ENCODE results near the gene NFIA.

Gene NFIA

GRCh38 chr1:61420243-61420642 lies 337.9 kb downstream of the NFIA start:
- no peak for DNase-seq (ENCODE audit: low read depth in 2 of 2, low spot score in 1 of 2)

GRCh38 chr1:61420909-61421835 lies 338.8 kb downstream of the NFIA start:
- no peak for DNase-seq (ENCODE audit: low read depth in 2 of 2, low spot score in 1 of 2)

GRCh38 chr1:61423643-61424042 lies 341.3 kb downstream of the NFIA start:
- DNase-seq (ENCODE audit: low read depth in 2 of 2, low spot score in 1 of 2): no peak

GRCh38 chr1:61424382-61424781 lies 342.0 kb downstream of the NFIA start:
- no peak for DNase-seq (ENCODE audit: low read depth in 2 of 2, low spot score in 1 of 2)

GRCh38 chr1:61425040-61425439 lies 342.7 kb downstream of the NFIA start:
- no peak for DNase-seq (ENCODE audit: low read depth in 2 of 2, low spot score in 1 of 2)

DNA sequence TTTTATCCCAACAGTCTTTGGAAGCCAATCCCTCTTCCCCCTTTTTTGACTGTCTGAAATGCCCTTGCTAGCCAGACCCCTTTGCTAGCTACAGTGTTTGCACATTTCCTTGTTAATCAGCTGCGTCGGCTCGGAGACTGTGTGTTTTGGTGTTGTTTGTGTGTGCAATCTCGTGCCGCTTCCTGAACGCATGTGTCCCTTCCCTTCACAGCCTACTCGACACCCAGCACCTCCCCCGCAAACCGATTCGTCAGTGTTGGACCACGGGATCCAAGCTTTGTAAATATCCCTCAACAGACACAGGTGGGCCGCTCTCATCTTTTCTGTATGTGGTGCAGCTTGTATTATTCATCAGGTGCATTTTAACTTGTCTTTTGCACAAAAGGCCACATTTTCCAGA lies 343.9 kb downstream of the NFIA start:
- no peak for DNase-seq (ENCODE audit: low read depth in 2 of 2, low spot score in 1 of 2)

GRCh38 chr1:61426885-61427284 lies 344.5 kb downstream of the NFIA start:
- DNase-seq (ENCODE audit: low read depth in 2 of 2, low spot score in 1 of 2): no peak

GRCh38 chr1:61427510-61427909 lies 345.1 kb downstream of the NFIA start:
- DNase-seq (ENCODE audit: low read depth in 2 of 2, low spot score in 1 of 2): no peak

DNA sequence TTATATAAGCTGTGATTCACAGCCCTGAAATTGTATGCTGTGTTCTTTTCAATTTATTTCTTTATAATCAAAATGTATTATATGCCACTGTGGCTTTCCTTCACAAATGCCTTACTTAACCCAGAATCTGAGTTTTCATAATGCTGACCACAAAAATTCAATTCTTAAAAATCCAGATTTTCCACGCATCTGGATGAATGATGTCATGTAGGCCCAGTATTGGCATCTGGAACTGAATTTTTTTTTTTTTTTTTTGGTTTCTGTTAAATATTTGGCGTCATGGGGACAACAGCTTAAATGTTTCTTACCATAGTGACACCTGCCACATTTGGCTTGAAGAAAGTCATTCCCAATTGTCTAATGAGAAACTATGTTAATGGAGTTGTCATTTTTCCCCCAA lies 345.8 kb downstream of the NFIA start:
- DNase-seq (ENCODE audit: low read depth in 2 of 2, low spot score in 1 of 2): no peak

DNA sequence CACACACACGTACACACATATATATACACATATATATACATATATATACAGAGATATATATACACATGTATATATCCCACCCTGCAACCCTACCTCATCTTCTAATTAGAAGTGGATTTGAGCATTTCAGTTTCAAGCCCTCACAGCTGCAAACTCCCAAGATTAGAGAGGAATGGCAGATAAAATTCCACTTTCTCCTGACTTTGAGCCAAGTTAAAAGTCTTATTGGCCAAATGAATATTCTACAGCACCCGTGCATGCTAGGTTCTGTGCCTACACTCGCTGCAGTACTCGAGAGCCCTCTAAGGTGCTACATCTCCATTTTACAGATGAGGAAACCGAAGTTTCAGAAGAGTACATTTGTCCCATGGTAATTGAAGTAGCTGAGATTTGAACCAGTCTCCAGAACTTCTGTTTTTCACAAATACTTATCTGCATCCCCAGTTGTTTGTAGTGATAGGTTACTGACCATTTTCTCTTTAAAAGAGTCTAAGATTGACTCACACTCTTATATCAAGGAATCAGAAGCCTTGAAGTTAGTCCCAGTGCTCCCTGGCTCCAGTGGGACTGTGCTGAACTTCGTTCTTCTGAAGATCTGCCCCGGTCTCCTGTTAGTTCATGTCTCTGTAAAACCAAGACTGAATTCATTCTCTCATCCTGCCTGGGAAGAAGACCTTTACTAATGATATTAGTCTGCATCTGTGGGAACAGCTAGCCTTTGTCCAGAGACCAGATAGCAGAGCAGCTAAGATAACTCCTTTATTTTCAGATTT lies 350.4 kb downstream of the NFIA start:
- no peak for DNase-seq (ENCODE audit: low read depth in 2 of 2, low spot score in 1 of 2)

DNA sequence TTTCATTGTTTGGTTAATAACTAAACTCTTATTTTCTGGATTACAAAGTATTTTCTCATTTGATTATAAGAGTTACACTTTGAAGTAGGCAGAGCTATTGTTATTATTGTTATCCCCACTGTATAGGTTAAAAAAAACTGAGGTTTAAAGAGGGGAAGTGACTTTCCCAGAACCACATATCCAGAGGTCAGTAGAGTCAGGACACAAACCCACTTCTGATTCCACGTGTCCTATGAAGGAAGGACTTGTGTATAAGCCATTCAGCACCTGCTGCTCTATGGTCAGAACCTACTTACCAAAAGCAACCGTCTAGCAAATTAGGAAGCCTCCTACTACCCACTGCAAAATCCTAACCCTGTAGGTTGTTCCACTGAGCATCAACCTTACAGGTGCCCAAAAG lies 351.3 kb downstream of the NFIA start:
- DNase-seq (ENCODE audit: low read depth in 2 of 2, low spot score in 1 of 2): no peak

DNA sequence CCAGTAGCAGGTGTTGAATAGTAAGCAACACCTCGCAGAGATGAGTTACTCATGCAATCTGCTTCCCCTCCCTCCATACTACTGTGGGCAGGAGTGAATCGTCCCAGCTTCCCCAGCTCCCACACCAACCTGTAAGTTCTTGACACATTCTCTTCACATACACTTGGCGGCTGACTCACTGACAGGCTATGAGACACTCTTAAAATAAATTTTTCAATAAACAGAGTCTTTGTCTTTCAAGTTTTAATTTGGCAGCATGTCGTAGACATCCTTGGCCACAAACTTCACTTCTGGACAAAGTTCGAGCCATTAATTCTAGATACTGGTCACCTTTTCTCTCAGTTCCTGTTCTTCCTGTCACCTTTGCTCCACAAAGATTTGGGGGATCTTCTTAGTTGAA lies 351.9 kb downstream of the NFIA start:
- DNase-seq (ENCODE audit: low read depth in 2 of 2, low spot score in 1 of 2): no peak

DNA sequence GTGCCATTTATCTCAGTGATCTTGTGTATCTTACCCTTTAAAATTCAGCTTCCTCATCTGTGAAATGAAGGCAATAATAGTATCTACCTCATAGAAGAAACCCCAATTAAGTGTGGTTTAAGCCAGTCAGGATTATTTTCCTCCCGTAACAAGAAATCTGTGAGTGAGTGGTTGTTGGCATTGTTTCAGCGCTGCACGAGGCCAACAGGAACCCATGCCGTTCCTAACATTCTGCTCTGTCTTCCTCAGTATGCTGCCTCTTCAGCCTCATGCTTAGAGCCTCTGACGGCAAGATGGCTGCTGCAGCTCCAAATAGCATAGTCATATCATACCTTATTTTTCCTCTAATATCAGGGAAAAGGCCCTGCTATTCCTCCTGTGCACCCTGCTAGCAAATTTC lies 352.9 kb downstream of the NFIA start:
- no peak for DNase-seq (ENCODE audit: low read depth in 2 of 2, low spot score in 1 of 2)

GRCh38 chr1:61436016-61436415 lies 353.7 kb downstream of the NFIA start:
- no peak for DNase-seq (ENCODE audit: low read depth in 2 of 2, low spot score in 1 of 2)

DNA sequence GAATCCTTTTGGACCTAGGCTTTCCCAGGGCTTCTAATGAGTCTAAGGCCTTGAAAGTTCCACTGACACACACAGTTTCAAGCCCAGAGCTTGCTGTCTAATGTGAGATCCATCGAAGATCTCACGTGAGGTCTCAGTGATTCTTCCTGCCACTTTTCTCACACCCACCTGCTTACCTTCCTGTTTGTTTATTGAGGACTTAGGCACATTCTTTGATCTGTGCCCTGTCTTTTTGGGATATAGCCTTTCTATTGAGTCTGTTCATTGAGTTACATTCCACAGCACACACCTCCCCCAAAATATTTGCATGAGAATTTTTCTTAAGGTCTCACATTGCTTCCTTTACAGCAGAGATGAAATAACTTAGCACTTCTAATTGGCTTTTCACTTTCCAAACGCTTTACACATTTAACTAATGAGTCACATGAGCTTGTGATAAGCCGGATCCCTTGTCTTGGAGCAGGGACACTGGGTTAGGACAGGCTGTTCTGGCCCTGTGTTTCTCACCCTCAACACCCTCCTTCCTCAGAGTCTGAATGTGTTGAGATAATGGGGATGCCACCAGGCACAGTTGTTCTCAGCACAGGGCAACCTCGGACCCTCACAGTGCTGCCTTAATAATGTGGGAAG lies 354.2 kb downstream of the NFIA start:
- DNase-seq (ENCODE audit: low read depth in 2 of 2, low spot score in 1 of 2): no peak

DNA sequence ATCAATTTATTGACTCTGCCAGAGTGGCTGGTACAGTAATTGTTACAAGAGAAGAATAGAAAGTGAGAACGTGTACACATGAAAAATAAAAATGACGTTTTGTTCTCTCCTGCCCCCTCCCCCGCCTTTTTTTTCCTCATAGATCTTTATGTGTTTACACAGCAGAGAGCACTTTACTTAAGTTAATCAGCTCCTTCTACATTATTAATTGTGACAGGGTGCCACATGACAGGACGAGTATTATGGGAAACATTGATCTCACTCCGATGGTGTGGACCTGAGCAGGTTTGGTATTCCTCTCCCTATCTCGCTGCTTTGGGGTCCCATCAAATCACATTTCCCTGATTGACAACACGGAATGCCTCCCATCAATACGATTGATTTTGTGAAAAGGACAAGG lies 356.9 kb downstream of the NFIA start:
- no peak for DNase-seq (ENCODE audit: low read depth in 2 of 2, low spot score in 1 of 2)

DNA sequence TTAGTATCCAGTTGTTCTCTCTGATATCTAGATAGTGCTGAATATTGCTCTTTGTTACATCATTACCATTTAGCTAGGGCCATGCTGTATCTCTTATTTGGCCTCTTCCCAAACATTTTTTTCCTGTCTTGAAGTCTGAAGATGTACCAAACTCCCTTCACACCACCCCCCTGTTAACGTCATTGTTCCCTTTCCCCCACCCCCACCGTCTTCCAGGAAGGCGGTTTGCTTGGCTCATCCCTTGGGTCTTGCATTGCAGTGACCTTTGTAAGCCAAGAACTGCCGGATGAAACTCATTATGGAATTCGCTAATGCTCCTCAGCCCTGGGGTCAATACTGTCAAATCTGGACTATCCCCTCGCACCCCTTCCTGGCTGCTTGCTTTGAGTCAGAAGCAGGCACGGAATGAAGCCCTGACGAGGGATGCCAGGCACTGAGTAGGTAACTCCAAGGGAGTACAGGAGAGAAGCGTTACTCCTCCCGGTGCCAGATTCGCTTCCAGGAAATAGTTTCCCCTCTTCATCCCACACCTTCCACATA lies 359.4 kb downstream of the NFIA start:
- DNase-seq (ENCODE audit: low read depth in 2 of 2, low spot score in 1 of 2): no peak

DNA sequence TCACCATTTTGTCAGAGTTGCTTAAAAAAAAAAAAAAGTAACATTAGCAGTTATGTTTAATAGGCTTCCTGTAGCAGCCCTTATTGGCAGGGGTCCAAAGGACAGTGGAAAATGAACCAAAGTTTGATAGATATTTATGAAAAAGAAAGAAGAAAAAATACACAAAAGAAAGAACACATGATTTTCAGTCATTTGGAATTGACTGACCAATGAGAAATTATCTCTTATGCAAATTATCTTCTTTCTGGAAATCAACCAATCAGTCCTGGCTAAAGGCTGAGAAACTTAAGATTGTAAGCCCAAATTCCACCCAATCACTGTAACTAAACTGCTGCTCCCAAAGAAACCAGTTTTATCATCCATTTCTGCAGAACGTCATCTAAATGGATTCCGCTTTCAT lies 360.2 kb downstream of the NFIA start:
- no peak for DNase-seq (ENCODE audit: low read depth in 2 of 2, low spot score in 1 of 2)

GRCh38 chr1:61444288-61444687 lies 361.9 kb downstream of the NFIA start:
- no peak for DNase-seq (ENCODE audit: low read depth in 2 of 2, low spot score in 1 of 2)

DNA sequence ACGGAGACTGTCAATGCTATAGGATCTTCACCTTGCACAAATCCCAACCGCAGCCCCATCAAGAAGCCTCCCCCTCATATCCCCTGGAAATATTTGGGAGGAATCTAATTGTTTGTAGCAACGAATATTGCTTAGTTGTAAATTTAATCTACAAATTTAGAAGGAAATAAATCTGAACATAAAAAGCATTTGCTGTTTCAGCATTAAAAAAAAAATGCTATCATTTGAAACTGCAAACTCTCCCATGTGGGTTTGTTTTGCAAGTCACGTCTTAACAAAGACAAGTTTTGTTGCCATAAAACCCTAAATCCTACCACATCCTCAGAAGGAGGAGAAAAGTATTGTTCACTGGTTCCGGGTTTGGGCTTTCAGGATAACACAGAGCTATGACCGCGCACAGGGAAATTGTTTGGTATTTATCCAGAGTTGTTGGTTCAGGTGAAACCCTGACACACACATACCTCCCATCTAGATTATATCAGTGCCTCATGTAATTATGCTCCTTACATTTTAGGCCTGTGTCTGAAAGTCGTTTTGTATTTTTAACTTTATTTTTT lies 363.0 kb downstream of the NFIA start:
- no peak for DNase-seq (ENCODE audit: low read depth in 2 of 2, low spot score in 1 of 2)

DNA sequence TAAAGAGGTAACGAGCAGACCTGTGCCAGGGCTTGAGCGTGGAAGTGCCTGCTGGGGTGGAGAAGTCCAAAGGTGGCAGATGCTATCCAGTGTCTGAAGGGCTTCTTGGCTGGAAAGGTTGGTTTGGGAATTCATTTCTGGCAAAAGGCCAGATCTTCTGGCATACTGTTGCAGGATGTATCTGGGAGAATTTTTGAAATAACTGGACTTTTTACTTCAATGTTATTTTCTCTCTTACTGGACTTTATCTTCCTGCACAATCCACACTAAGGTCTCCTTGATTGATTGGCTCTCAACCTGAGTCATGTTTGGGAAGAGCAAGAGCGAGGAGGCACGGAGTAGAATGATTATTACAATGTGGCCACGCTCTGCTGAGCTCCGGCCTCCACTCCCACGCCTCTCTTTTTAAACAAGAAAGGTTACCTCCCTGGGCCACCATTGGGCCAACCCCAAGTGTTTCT lies 364.2 kb downstream of the NFIA start:
- DNase-seq (ENCODE audit: low read depth in 2 of 2, low spot score in 1 of 2): no peak

Data from stimulated activated CD8-positive, alpha-beta memory T cell treated with anti-CD3 and anti-CD28 coated beads, Interleukin-4, amount 100 ng/mL, for 1 hour (primary cell).